Measurements from ENCODE around the gene LARGE1. TPM values are rescaled to one million over a fixed set of nuclear protein-coding genes. Genes with fewer than 3 reads are reported as not detected.

LARGE1 gene
- total and polyA plus RNA-seq, 2 of the 13 experiments (the other 11 are each of a cell fraction or from before 2014, with no cell fraction given), result 8.4 to 11.0 TPM

GRCh38 chr22:33920927-33921524 lies 750 bp upstream of the LARGE1 start (continued):
- TF ChIP-seq ZHX2 (IDR thresholded peaks at IDR 0.05; ENCODE audit: low read depth), result 0 out of 2 replicates have a peak, but pooled peaks have one; percentile 32
- no peak for TF ChIP-seq ZHX2 (CRISPR knock-in tag; IDR thresholded peaks at IDR 0.05; ENCODE audit: borderline replicate concordance)
- no peak for TF ChIP-seq ZSCAN9 (CRISPR knock-in tag; IDR thresholded peaks at IDR 0.05; ENCODE audit: borderline replicate concordance)
- no peak for TF ChIP-seq DMAP1 (CRISPR knock-in tag; IDR thresholded peaks at IDR 0.05)
- TF ChIP-seq UBTF (CRISPR knock-in tag; IDR thresholded peaks at IDR 0.05), result peak; percentile 76
- TF ChIP-seq MEIS1 (CRISPR knock-in tag; IDR thresholded peaks at IDR 0.05; ENCODE audit: borderline replicate concordance), result no peak
- TF ChIP-seq HMGA1 (CRISPR knock-in tag; conservative IDR thresholded peaks at IDR 0.05), result no peak
- no peak for TF ChIP-seq HINFP (CRISPR knock-in tag; IDR thresholded peaks at IDR 0.05; ENCODE audit: low read depth)
- no peak for TF ChIP-seq YEATS2 (CRISPR knock-in tag; IDR thresholded peaks at IDR 0.05; ENCODE audit: borderline replicate concordance)
- peak; percentile 54; the same call in 1 of the 2 replicates for TF ChIP-seq ZMYM3 (CRISPR knock-in tag; IDR thresholded peaks at IDR 0.05)
- no peak for TF ChIP-seq FIP1L1 (IDR thresholded peaks at IDR 0.05; ENCODE audit: borderline replicate concordance, insufficient read depth, low read depth, low read length)
- TF ChIP-seq BATF2 (CRISPR knock-in tag; IDR thresholded peaks at IDR 0.05), result 0 out of 2 replicates have a peak, but pooled peaks have one; percentile 52
- TF ChIP-seq PRDM15 (CRISPR knock-in tag; IDR thresholded peaks at IDR 0.05), result peak; percentile 99
- TF ChIP-seq ZNF547 (CRISPR knock-in tag; IDR thresholded peaks at IDR 0.05), result no peak
